Naive thymus-derived CD4-positive, alpha-beta T cell (primary cell): ENCODE measurements around the gene PIK3CD. TPM values are rescaled to one million over a fixed set of nuclear protein-coding genes. Genes with fewer than 3 reads are reported as not detected.

Source experiments
- ATAC-seq: fragments of 150-1000 bp; cut with Tn5 transposase; 2 replicates; pipeline ENCODE4 v1.10.0; 2021; ENCODE audit warnings: mild to moderate bottlenecking, moderate library complexity
- CTCF ChIA-PET: fragments of 350-600 bp; sonication (Branson Sonifier 250); formaldehyde crosslinking; loops from one replicate; lab custom pipeline; 2021; ENCODE audit warnings: antibody characterized with exemption; lab: Charles Lee
- POLR2A ChIA-PET: fragments of 350-600 bp; sonication (Branson Sonifier 250); formaldehyde crosslinking; loops from one replicate; lab custom pipeline; 2021; ENCODE audit warnings: antibody characterized with exemption, inconsistent platforms; lab: Charles Lee
- DNase-seq, 9 donors: peaks; one replicate each; pipeline versions ENCODE4 v3.0.0 to v3.0.0-alpha.2; 2020 to 2022; ENCODE audit warnings: mixed read lengths in 1 of 9
- H3K27ac ChIP-seq: one replicate; pipeline ENCODE4 v1.7.0; 2013; ENCODE audit warnings: mild to moderate bottlenecking, low read depth, low read length, moderate library complexity
- H3K27me3 ChIP-seq, 2 donors: one replicate each; pipeline ENCODE4 v1.7.0; 2013; ENCODE audit warnings: low read length in 2 of 2, mild to moderate bottlenecking in 2 of 2, moderate library complexity in 2 of 2; ENCODE audit not compliant: control insufficient read depth in 2 of 2, insufficient read depth in 2 of 2
- H3K36me3 ChIP-seq, 3 experiments: 1 replicate in 2 of 3; 2 replicates in 1 of 3; pipeline ENCODE4 v1.7.0; 2013; ENCODE audit warnings: low read length in 3 of 3, mild to moderate bottlenecking in 3 of 3, moderate library complexity in 1 of 3; ENCODE audit not compliant: insufficient read depth in 3 of 3, control insufficient read depth in 2 of 3
- H3K4me1 ChIP-seq, 2 donors: one replicate each; pipeline ENCODE4 v1.7.0; 2013; ENCODE audit warnings: low read length in 2 of 2, mild to moderate bottlenecking in 2 of 2, moderate library complexity in 1 of 2; ENCODE audit not compliant: control insufficient read depth in 2 of 2, insufficient read depth in 2 of 2
- H3K4me3 ChIP-seq: 2 replicates; pipeline ENCODE4 v1.7.0; 2013; ENCODE audit warnings: mild to moderate bottlenecking, low read length
- H3K9me3 ChIP-seq, 3 experiments: 1 replicate in 2 of 3; 2 replicates in 1 of 3; pipeline ENCODE4 v1.7.0; 2013; ENCODE audit warnings: low read length in 3 of 3; ENCODE audit not compliant: control insufficient read depth in 2 of 3
- H3K27ac Mint-ChIP-seq, 9 donors: one replicate each; pipeline ENCODE4 v1.8.0; 2020 to 2022; ENCODE audit warnings: mixed read lengths in 9 of 9, mild to moderate bottlenecking in 8 of 9, moderate library complexity in 5 of 9, inconsistent platforms in 2 of 9
- H3K27me3 Mint-ChIP-seq, 5 donors: one replicate each; pipeline ENCODE4 v1.8.0; 2021 to 2022; ENCODE audit warnings: mixed read lengths in 5 of 5, mild to moderate bottlenecking in 1 of 5
- H3K36me3 Mint-ChIP-seq, 5 donors: one replicate each; pipeline ENCODE4 v1.8.0; 2020 to 2022; ENCODE audit warnings: mixed read lengths in 5 of 5, mild to moderate bottlenecking in 3 of 5, inconsistent platforms in 1 of 5
- H3K4me1 Mint-ChIP-seq, 7 donors: one replicate each; pipeline ENCODE4 v1.8.0; 2020 to 2022; ENCODE audit warnings: mixed read lengths in 7 of 7, mild to moderate bottlenecking in 3 of 7, inconsistent platforms in 1 of 7
- H3K4me3 Mint-ChIP-seq, 10 donors: one replicate each; pipeline ENCODE4 v1.8.0; 2020 to 2022; ENCODE audit warnings: mild to moderate bottlenecking in 10 of 10, mixed read lengths in 10 of 10, moderate library complexity in 6 of 10, inconsistent platforms in 2 of 10
- H3K9me3 Mint-ChIP-seq, 11 donors: one replicate each; pipeline ENCODE4 v1.8.0; 2020 to 2022; ENCODE audit warnings: mixed read lengths in 11 of 11, mild to moderate bottlenecking in 4 of 11, inconsistent platforms in 1 of 11, moderate library complexity in 1 of 11
- intact Hi-C, 2 donors: fragments of 100-400 bp; cut with micrococcal nuclease; formaldehyde crosslinking; loops; one replicate each; pipeline ENCODE4 v1.15.1; 2023
- polyA plus RNA-seq, 2 donors: library from polyadenylated mRNA; unstranded; fragments of 300-500 nt; fragmentation: Illumina TruSeq; gene quantifications; one replicate each; pipeline ENCODE4 v1.2.3, GENCODE V29; 2021
- total RNA-seq, 6 experiments: library from RNA in 5 of 6; stranded (reverse) in 5 of 6; gene quantifications; 1 replicate in 5 of 6; 2 replicates in 1 of 6; pipeline ENCODE4 v1.2.3 and lab custom pipeline; 2021 to 2026

PIK3CD gene
- total and polyA plus RNA-seq, 7 experiments from 2014 or later, result 74.9 to 313 (median 280) TPM

DNA sequence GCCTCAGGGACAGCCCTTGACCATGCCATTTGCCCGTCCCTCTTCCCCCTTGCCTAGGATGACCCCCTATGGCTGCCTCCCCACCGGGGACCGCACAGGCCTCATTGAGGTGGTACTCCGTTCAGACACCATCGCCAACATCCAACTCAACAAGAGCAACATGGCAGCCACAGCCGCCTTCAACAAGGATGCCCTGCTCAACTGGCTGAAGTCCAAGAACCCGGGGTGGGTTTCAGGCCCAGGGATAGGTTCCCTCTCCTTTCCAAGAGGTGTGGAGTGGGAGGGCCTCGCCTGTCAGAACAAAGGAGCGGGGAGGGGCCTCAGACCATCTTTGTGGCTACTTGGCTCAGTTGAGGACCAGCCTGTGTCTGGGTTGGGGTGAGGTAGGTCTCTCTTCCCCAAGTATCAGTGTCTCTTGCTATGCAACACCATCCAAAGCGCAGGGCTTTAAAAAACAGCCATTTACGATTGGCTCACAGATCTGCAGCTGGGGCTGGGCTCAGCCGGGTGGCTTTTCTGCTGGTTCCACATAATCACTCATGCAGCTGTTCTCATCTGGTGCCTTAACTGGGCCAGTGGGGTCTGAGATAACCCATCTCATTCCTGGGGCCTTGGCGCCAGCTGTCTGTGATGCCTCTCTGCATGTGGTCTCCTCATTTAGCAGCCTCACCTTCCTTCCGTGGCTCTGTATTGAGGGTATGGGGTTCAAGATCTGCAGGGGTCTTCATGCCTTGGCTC lies 71.7 kb downstream of the PIK3CD start:
- H3K4me3 Mint-ChIP-seq, result peak overlapping the region in 9 of 10 donors; percentile 20 to 71 (median 42)
- intact Hi-C loops, result no loop called here
- no peaks in the 10 kb centered on the region for H3K27me3 Mint-ChIP-seq
- no peak for DNase-seq
- ChIA-PET POLR2A (interaction anchor here (0.6 to 13.7 kb wide), 3 partner anchors 34 to 94 kb away, joined by 3 to 159 read pairs (median 5); no protein-coding TSS in a partner anchor), CTCF (interaction anchor here (0.9 to 1.3 kb wide), 2 partner anchors 92 to 95 kb away, joined by 3 to 4 read pairs; no protein-coding TSS in a partner anchor)
- H3K4me1 Mint-ChIP-seq, result peaks cover 26 to 83% (median 60%) of the 10 kb centered on the region in 7 donors
- H3K9me3 Mint-ChIP-seq, result peaks cover 0 to 5% (median 0%) of the 10 kb centered on the region in 11 donors
- H3K27ac ChIP-seq, result no peak overlapping the region
- H3K36me3 Mint-ChIP-seq, result peaks cover 0 to 53% (median 37%) of the 10 kb centered on the region in 5 donors
- no peaks in the 10 kb centered on the region for H3K9me3 ChIP-seq
- no peaks in the 10 kb centered on the region for H3K27me3 ChIP-seq
- no peak for ATAC-seq
- peak overlapping the region; percentile 44 to 88 (median 81) for H3K27ac Mint-ChIP-seq
- peaks cover 40 to 83% of the 10 kb centered on the region in 2 donors for H3K4me1 ChIP-seq
- H3K36me3 ChIP-seq, result peaks cover 27 to 80% (median 39%) of the 10 kb centered on the region in 3 experiments
- no peak overlapping the region for H3K4me3 ChIP-seq

DNA sequence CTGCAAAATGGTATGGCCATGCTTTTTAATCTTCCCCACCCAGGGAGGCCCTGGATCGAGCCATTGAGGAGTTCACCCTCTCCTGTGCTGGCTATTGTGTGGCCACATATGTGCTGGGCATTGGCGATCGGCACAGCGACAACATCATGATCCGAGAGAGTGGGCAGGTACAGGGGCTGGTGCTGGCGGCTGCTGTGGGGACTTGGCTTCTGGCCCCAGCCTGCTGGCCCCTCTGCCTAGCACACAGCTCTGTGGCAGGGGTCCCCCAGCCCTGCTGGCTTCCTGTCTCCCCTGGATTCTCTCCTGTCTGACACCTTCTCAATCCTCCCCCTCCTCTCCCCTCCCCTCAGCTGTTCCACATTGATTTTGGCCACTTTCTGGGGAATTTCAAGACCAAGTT lies 72.4 kb downstream of the PIK3CD start:
- H3K9me3 Mint-ChIP-seq, result peaks cover 0 to 5% (median 0%) of the 10 kb centered on the region in 11 donors
- no peaks in the 10 kb centered on the region for H3K27me3 ChIP-seq
- ATAC-seq (no peak), DNase-seq (no peak)
- H3K4me1 Mint-ChIP-seq, result peaks cover 32 to 84% (median 64%) of the 10 kb centered on the region in 7 donors
- no peaks in the 10 kb centered on the region for H3K9me3 ChIP-seq
- peak overlapping the region; percentile 44 to 88 (median 80) for H3K27ac Mint-ChIP-seq
- H3K4me1 ChIP-seq, result peaks cover 40 to 83% of the 10 kb centered on the region in 2 donors
- peaks cover 27 to 74% (median 35%) of the 10 kb centered on the region in 3 experiments for H3K36me3 ChIP-seq
- H3K27ac ChIP-seq, result peak overlapping the region; percentile 51
- H3K4me3 ChIP-seq, result no peak overlapping the region
- peaks cover 0 to 55% (median 44%) of the 10 kb centered on the region in 5 donors for H3K36me3 Mint-ChIP-seq
- peak overlapping the region in 9 of 10 donors; percentile 20 to 71 (median 47) for H3K4me3 Mint-ChIP-seq
- ChIA-PET CTCF (interaction anchor here (0.9 to 1.9 kb wide), 4 partner anchors 8 to 96 kb away, joined by 3 to 7 read pairs (median 4); no protein-coding TSS in a partner anchor), POLR2A (interaction anchor here (0.6 to 13.7 kb wide), 3 partner anchors 34 to 95 kb away, joined by 3 to 159 read pairs (median 5); no protein-coding TSS in a partner anchor)
- H3K27me3 Mint-ChIP-seq, result no peaks in the 10 kb centered on the region
- intact Hi-C loops, result loop anchor here in 1 of 2 donors (2.0 kb wide), 1 partner anchor 135 kb away; the partner anchor contains the start of gene TMEM201

DNA sequence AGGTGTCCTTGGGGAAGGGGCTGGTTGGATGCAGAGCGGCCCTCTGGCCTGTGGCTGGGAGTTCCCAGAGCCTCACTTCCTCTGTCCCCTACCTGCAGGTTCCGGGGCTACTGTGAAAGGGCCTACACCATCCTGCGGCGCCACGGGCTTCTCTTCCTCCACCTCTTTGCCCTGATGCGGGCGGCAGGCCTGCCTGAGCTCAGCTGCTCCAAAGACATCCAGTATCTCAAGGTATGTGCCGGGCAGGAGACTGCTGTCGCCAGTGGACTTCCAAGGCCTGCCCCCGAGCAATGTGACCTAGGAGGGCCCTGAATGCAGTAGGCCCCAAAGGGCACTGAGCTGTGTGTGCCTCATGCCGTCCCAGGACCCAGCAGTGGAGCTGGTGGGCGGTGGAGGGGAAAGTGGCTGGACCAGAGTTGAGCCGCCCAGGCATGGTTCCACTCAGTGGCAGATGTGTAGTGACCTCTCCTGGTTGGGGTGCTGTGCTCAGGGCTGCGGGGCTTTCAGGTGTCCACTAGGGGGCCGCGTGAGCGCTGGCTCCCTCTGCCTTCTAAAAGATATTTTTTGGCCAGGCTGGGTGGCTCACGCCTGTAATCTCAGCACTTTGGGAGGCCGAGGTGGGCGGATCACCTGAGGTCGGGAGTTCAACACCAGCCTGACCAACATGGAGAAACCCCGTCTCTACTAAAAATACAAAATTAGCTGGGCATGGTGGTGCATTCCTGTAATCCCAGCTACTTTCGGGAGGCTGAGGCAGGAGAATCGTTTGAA lies 73.4 kb downstream of the PIK3CD start:
- peak overlapping the region in 8 of 10 donors; percentile 14 to 68 (median 62) for H3K4me3 Mint-ChIP-seq
- intact Hi-C loops, result loop anchor here (1.0 to 5.0 kb wide), 4 partner anchors 38 to 142 kb away; partner anchors contain the start of gene TMEM201 (in 1 of the 2)
- Histone ChIP-seq H3K4me1 (peaks cover 36 to 83% of the 10 kb centered on the region in 2 donors), H3K27me3 (no peaks in the 10 kb centered on the region), H3K27ac (peak overlapping the region; percentile 51), H3K9me3 (no peaks in the 10 kb centered on the region), H3K36me3 (peaks cover 27 to 68% (median 32%) of the 10 kb centered on the region in 3 experiments), H3K4me3 (no peak overlapping the region)
- H3K9me3 Mint-ChIP-seq, result peaks cover 0 to 8% (median 0%) of the 10 kb centered on the region in 11 donors
- peaks cover 0 to 60% (median 48%) of the 10 kb centered on the region in 5 donors for H3K36me3 Mint-ChIP-seq
- DNase-seq (peak; percentile 58 to 72 (median 64)), ATAC-seq (peak; percentile 65)
- H3K27me3 Mint-ChIP-seq, result no peaks in the 10 kb centered on the region
- CTCF ChIA-PET, result interaction anchor here (0.7 to 1.9 kb wide), 7 partner anchors 9 to 96 kb away, joined by 3 to 7 read pairs (median 4); no protein-coding TSS in a partner anchor
- peak overlapping the region; percentile 73 to 88 (median 80) for H3K27ac Mint-ChIP-seq
- POLR2A ChIA-PET, result interaction anchor here (0.8 to 13.7 kb wide), 6 partner anchors 8 to 100 kb away, joined by 3 to 192 read pairs (median 5); no protein-coding TSS in a partner anchor
- peaks cover 38 to 84% (median 60%) of the 10 kb centered on the region in 7 donors for H3K4me1 Mint-ChIP-seq

DNA sequence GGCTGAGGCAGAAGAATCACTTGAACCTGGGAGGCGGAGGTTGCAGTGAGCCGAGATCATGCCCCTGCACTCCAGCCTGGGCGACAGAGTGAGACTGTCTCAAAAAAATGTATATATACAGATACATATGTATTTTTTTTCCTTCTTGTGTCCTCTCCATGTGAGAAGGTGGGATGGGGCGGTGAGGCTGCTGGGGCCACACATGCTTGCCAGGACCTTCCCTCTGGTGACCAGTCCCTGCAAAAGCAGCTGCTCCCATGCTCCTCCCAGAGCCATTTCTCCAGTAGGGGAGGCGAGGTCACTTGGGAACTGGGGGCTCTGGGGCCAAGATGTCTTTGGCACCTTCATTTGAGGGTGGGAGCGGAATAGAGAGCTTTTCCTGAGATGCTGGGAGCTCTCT lies 74.9 kb downstream of the PIK3CD start:
- peaks cover 0 to 14% (median 0%) of the 10 kb centered on the region in 11 donors for H3K9me3 Mint-ChIP-seq
- H3K4me3 Mint-ChIP-seq, result peak overlapping the region in 7 of 10 donors; percentile 27 to 76 (median 62)
- no peaks in the 10 kb centered on the region for H3K27me3 Mint-ChIP-seq
- Histone ChIP-seq H3K9me3 (no peaks in the 10 kb centered on the region), H3K4me3 (no peak overlapping the region), H3K4me1 (peaks cover 29 to 80% of the 10 kb centered on the region in 2 donors), H3K27ac (no peak overlapping the region), H3K36me3 (peaks cover 23 to 68% (median 32%) of the 10 kb centered on the region in 3 experiments), H3K27me3 (no peaks in the 10 kb centered on the region)
- ATAC-seq (no peak), DNase-seq (no peak)
- peaks cover 43 to 90% (median 66%) of the 10 kb centered on the region in 7 donors for H3K4me1 Mint-ChIP-seq
- H3K36me3 Mint-ChIP-seq, result peaks cover 4 to 61% (median 56%) of the 10 kb centered on the region in 5 donors
- CTCF ChIA-PET, result interaction anchor here (0.6 to 2.6 kb wide), 5 partner anchors 13 to 98 kb away, joined by 3 to 18 read pairs (median 3); no protein-coding TSS in a partner anchor
- intact Hi-C loops, result loop anchor here in 1 of 2 donors (5.0 kb wide), 1 partner anchor 39 kb away; no protein-coding TSS in a partner anchor
- H3K27ac Mint-ChIP-seq, result peak overlapping the region in 8 of 9 donors; percentile 62 to 97 (median 88)
- POLR2A ChIA-PET, result interaction anchor here (0.6 to 13.7 kb wide), 8 partner anchors 10 to 97 kb away, joined by 3 to 192 read pairs (median 4); partner anchors contain the start of gene PIK3CD

DNA sequence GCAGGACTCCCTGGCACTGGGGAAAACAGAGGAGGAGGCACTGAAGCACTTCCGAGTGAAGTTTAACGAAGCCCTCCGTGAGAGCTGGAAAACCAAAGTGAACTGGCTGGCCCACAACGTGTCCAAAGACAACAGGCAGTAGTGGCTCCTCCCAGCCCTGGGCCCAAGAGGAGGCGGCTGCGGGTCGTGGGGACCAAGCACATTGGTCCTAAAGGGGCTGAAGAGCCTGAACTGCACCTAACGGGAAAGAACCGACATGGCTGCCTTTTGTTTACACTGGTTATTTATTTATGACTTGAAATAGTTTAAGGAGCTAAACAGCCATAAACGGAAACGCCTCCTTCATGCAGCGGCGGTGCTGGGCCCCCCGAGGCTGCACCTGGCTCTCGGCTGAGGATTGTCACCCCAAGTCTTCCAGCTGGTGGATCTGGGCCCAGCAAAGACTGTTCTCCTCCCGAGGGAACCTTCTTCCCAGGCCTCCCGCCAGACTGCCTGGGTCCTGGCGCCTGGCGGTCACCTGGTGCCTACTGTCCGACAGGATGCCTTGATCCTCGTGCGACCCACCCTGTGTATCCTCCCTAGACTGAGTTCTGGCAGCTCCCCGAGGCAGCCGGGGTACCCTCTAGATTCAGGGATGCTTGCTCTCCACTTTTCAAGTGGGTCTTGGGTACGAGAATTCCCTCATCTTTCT lies 75.5 kb downstream of the PIK3CD start:
- peaks cover 44 to 90% (median 72%) of the 10 kb centered on the region in 7 donors for H3K4me1 Mint-ChIP-seq
- no peak overlapping the region for H3K4me3 ChIP-seq
- peaks cover 4 to 64% (median 60%) of the 10 kb centered on the region in 5 donors for H3K36me3 Mint-ChIP-seq
- ChIA-PET CTCF (interaction anchor here (0.6 to 2.6 kb wide), 5 partner anchors 7 to 99 kb away, joined by 3 to 18 read pairs (median 5); no protein-coding TSS in a partner anchor), POLR2A (interaction anchor here (0.6 to 13.7 kb wide), 10 partner anchors 10 to 102 kb away, joined by 3 to 192 read pairs (median 4); partner anchors contain the start of gene PIK3CD)
- H3K27ac Mint-ChIP-seq, result peak overlapping the region; percentile 80 to 98 (median 92)
- ATAC-seq (no peak), DNase-seq (no peak)
- H3K9me3 Mint-ChIP-seq, result peaks cover 0 to 15% (median 0%) of the 10 kb centered on the region in 11 donors
- H3K27me3 Mint-ChIP-seq, result no peaks in the 10 kb centered on the region
- no peaks in the 10 kb centered on the region for H3K27me3 ChIP-seq
- intact Hi-C loops, result loop anchor here in 1 of 2 donors (5.0 kb wide), 1 partner anchor 40 kb away; no protein-coding TSS in a partner anchor
- peak overlapping the region; percentile 62 for H3K27ac ChIP-seq
- H3K4me1 ChIP-seq, result peaks cover 26 to 73% of the 10 kb centered on the region in 2 donors
- no peaks in the 10 kb centered on the region for H3K9me3 ChIP-seq
- peaks cover 17 to 68% (median 30%) of the 10 kb centered on the region in 3 experiments for H3K36me3 ChIP-seq
- H3K4me3 Mint-ChIP-seq, result peak overlapping the region; percentile 45 to 89 (median 74)
